ENCODE measurements around the gene LY6G6D.

DNA sequence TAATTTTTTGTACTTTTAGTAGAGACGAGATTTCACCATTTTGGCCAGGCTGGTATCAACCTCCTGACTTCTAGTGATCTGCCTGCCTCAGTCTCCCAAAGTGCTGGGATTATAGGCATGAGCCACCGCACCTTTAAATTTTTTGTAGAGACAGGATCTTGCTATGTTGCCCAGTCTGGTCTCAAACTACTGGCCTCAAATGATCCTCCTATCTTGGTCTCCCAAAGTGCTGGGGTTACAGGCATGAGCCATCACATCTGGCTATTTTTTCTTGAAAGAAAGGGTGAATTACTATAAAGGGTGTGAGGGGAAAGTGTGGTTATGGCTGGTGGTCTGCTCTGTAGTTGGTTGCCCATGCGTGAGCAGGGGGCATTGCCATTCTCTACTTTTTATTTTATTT lies 6.9 kb upstream of the LY6G6D start:
- TF ChIP-seq, protein P1, sequence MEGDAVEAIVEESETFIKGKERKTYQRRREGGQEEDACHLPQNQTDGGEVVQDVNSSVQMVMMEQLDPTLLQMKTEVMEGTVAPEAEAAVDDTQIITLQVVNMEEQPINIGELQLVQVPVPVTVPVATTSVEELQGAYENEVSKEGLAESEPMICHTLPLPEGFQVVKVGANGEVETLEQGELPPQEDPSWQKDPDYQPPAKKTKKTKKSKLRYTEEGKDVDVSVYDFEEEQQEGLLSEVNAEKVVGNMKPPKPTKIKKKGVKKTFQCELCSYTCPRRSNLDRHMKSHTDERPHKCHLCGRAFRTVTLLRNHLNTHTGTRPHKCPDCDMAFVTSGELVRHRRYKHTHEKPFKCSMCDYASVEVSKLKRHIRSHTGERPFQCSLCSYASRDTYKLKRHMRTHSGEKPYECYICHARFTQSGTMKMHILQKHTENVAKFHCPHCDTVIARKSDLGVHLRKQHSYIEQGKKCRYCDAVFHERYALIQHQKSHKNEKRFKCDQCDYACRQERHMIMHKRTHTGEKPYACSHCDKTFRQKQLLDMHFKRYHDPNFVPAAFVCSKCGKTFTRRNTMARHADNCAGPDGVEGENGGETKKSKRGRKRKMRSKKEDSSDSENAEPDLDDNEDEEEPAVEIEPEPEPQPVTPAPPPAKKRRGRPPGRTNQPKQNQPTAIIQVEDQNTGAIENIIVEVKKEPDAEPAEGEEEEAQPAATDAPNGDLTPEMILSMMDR (IDR thresholded peaks at IDR 0.05; ENCODE audit: low read depth, low read length, poor library complexity, severe bottlenecking): no peak
- no peak for TF ChIP-seq EZH2phosphoT487 (IDR thresholded peaks at IDR 0.05; ENCODE audit: borderline replicate concordance, low read length)
